HepG2 (cell line): ENCODE data around the gene NR1I2. TPM values are rescaled to one million over a fixed set of nuclear protein-coding genes. Genes with fewer than 3 reads are reported as not detected.
A peak's percentile ranks its signal among the peaks of the same experiment; 100 is the strongest.

Experiments used
- DNMT3B ChIP-seq: conservative IDR thresholded peaks from 2 replicates; pipeline ENCODE4 v1.6.1; 2016; ENCODE audit warnings: missing biosample characterization, control low read depth
- FOXJ3 ChIP-seq: sonication (generic); formaldehyde crosslinking; IDR thresholded peaks from 2 replicates; pipeline ENCODE4 v1.4.0; 2020; ENCODE audit warnings: missing genetic modification reagents, mild to moderate bottlenecking, borderline replicate concordance
- HINFP ChIP-seq: sonication (generic); formaldehyde crosslinking; IDR thresholded peaks from 2 replicates; pipeline ENCODE4 v1.4.0; 2020; ENCODE audit warnings: low read depth, mild to moderate bottlenecking, missing genetic modification reagents
- NKX3-1 ChIP-seq: sonication (generic); formaldehyde crosslinking; IDR thresholded peaks from 2 replicates; pipeline ENCODE4 v1.5.0; 2020; ENCODE audit warnings: missing genetic modification reagents
- RBAK ChIP-seq: sonication (generic); formaldehyde crosslinking; IDR thresholded peaks from 2 replicates; pipeline ENCODE4 v1.5.1; 2020; ENCODE audit warnings: mild to moderate bottlenecking, missing genetic modification reagents
- SOX6 ChIP-seq, 2 experiments: fragments of 450-650 bp in 1 of 2; sonication (generic) in 1 of 2; formaldehyde crosslinking in 1 of 2; IDR thresholded peaks; 2 replicates each; pipeline versions ENCODE4 v1.4.0 to v1.6.1; 2017 to 2020; ENCODE audit warnings: antibody characterized with exemption in 1 of 2, mild to moderate bottlenecking in 1 of 2, missing genetic modification reagents in 1 of 2
- TERF1 ChIP-seq: sonication (generic); formaldehyde crosslinking; IDR thresholded peaks from 2 replicates; pipeline ENCODE4 v1.8.0; 2022; ENCODE audit warnings: mild to moderate bottlenecking, missing genetic modification reagents, moderate library complexity
- TRIM24 ChIP-seq: sonication (generic); formaldehyde crosslinking; IDR thresholded peaks from 2 replicates; pipeline ENCODE4 v1.8.0; 2022; ENCODE audit warnings: mild to moderate bottlenecking, missing genetic modification reagents
- ZNF124 ChIP-seq: sonication (generic); formaldehyde crosslinking; IDR thresholded peaks from 2 replicates; pipeline ENCODE4 v1.4.0; 2020; ENCODE audit warnings: missing genetic modification reagents
- ZNF24 ChIP-seq: fragments of 450-650 bp; IDR thresholded peaks from 2 replicates; pipeline ENCODE4 v1.6.1; 2017; ENCODE audit warnings: antibody characterized with exemption, mild to moderate bottlenecking
- ZNF329 ChIP-seq: sonication (generic); formaldehyde crosslinking; IDR thresholded peaks from 2 replicates; pipeline ENCODE4 v1.9.0; 2021; ENCODE audit warnings: low read depth, mild to moderate bottlenecking, missing genetic modification reagents
- ZNF34 ChIP-seq: sonication (generic); formaldehyde crosslinking; IDR thresholded peaks from 2 replicates; pipeline ENCODE4 v1.4.0; 2020; ENCODE audit warnings: mild to moderate bottlenecking, missing genetic modification reagents, borderline replicate concordance
- ZNF547 ChIP-seq: sonication (generic); formaldehyde crosslinking; IDR thresholded peaks from 2 replicates; pipeline ENCODE4 v1.5.1; 2020; ENCODE audit warnings: mild to moderate bottlenecking, missing genetic modification reagents
- ZNF549 ChIP-seq: sonication (generic); formaldehyde crosslinking; IDR thresholded peaks from 2 replicates; pipeline ENCODE4 v1.5.0; 2020; ENCODE audit warnings: missing genetic modification reagents
- ZNF713 ChIP-seq: sonication (generic); formaldehyde crosslinking; IDR thresholded peaks from 2 replicates; pipeline ENCODE4 v1.4.0; 2020; ENCODE audit warnings: mild to moderate bottlenecking, missing genetic modification reagents
- ZNF761 ChIP-seq: sonication (generic); formaldehyde crosslinking; conservative IDR thresholded peaks from 2 replicates; pipeline ENCODE4 v1.4.0; 2020; ENCODE audit warnings: mild to moderate bottlenecking, missing genetic modification reagents
- ZNF772 ChIP-seq: sonication (generic); formaldehyde crosslinking; IDR thresholded peaks from 2 replicates; pipeline ENCODE4 v1.5.0; 2020; ENCODE audit warnings: mild to moderate bottlenecking, missing genetic modification reagents
- polyA plus RNA-seq, 8 experiments: library from polyadenylated mRNA; depleted of rRNA in 3 of 8; stranded (reverse) in 7 of 8; unstranded in 1 of 8; fragments of >200 nt; fragmentation: Illumina TruSeq in 4 of 8; extraction: Trizol in 4 of 8; gene quantifications; 2 replicates each; pipeline versions ENCODE4 v1.2.1 to v1.2.3, GENCODE V29; 2011 to 2016; ENCODE audit warnings: low read depth in 4 of 8, missing spikeins in 1 of 8, mixed read lengths in 1 of 8; ENCODE audit not compliant: insufficient read depth in 1 of 8
- total RNA-seq, 5 experiments: library from RNA; depleted of rRNA; stranded (reverse); fragments of >200 nt; fragmentation: Illumina TruSeq; extraction: Trizol; gene quantifications; 2 replicates each; pipeline ENCODE4 v1.2.3, GENCODE V29; 2016; ENCODE audit warnings: low read depth in 1 of 5
- TF ChIP-seq, protein P1 (sequence below): sonication (generic); formaldehyde crosslinking; IDR thresholded peaks from 2 replicates; pipeline ENCODE4 v1.9.0; 2021; ENCODE audit warnings: missing genetic modification reagents, borderline replicate concordance
- TF ChIP-seq, protein P2 (sequence below): IDR thresholded peaks from 2 replicates; pipeline ENCODE4 v1.6.1; 2016; ENCODE audit warnings: low read depth, borderline replicate concordance
- TF ChIP-seq, protein P3 (sequence below): sonication (generic); formaldehyde crosslinking; IDR thresholded peaks from 2 replicates; pipeline ENCODE4 v1.8.0; 2022; ENCODE audit warnings: missing genetic modification reagents, mild to moderate bottlenecking, moderate library complexity, borderline replicate concordance

Gene NR1I2
- total and polyA plus RNA-seq, 2 of the 13 experiments (the other 11 are each of a cell fraction or from before 2014, with no cell fraction given), result 8.8 to 13.4 TPM

DNA sequence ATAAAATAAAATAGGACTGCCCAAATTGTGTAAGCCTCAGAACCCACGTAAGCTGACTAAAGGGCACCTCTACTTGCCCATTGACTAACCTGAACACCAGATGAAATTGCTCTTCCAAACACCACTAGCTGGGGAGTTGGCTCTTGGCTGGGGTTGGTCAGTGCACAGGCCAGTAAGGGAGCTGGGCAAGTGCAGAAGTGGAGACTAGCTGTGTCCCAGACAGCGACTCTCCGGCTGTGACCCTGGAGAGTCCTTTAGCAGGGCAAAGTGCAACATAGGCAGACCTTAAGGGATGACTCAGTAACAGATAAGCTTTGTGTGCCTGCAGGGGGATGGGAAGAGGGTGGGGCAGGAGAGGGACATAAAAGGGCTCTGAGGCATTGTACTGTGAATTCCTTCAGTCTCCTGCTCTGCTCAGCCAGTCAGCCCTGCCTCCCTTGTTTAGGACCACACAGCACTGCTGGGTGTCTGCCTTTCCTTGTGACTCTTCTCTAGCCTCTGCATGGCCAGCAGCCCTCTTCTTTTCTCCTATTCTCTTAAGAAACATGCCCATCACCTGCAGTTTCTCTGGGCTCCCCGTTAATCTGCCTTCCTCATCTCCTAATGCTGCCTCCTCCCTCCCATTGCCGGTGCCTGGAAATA, 13.2 kb downstream of the NR1I2 start (continued):
- TF ChIP-seq SOX6 (IDR thresholded peaks at IDR 0.05) (no peak), SOX6 (CRISPR knock-in tag; IDR thresholded peaks at IDR 0.05) (peak; percentile 98), TRIM24 (CRISPR knock-in tag) (no peak), ZNF124 (no peak), ZNF772 (no peak), ZNF34 (CRISPR knock-in tag) (no peak), HINFP (0 out of 2 replicates have a peak, but pooled peaks have one; percentile 50), ZNF329 (no peak), TERF1 (no peak), ZNF549 (no peak), ZNF761 (CRISPR knock-in tag) (no peak), DNMT3B (CRISPR knock-in tag) (0 out of 2 replicates have a peak, but pooled peaks have one; percentile 11), ZNF713 (no peak), NKX3-1 (CRISPR knock-in tag) (0 out of 2 replicates have a peak, but pooled peaks have one; percentile 48), FOXJ3 (CRISPR knock-in tag) (peak; percentile 62; the same call in 1 of the 2 replicates), ZNF24 (no peak), ZNF547 (CRISPR knock-in tag) (no peak), RBAK (CRISPR knock-in tag) (no peak)
- TF ChIP-seq, protein P1, sequence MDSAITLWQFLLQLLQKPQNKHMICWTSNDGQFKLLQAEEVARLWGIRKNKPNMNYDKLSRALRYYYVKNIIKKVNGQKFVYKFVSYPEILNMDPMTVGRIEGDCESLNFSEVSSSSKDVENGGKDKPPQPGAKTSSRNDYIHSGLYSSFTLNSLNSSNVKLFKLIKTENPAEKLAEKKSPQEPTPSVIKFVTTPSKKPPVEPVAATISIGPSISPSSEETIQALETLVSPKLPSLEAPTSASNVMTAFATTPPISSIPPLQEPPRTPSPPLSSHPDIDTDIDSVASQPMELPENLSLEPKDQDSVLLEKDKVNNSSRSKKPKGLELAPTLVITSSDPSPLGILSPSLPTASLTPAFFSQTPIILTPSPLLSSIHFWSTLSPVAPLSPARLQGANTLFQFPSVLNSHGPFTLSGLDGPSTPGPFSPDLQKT (CRISPR knock-in tag), result no peak
- TF ChIP-seq, protein P2, sequence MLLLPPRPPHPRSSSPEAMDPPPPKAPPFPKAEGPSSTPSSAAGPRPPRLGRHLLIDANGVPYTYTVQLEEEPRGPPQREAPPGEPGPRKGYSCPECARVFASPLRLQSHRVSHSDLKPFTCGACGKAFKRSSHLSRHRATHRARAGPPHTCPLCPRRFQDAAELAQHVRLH (CRISPR knock-in tag), result peak; percentile 62; the same call in 1 of the 2 replicates
- TF ChIP-seq, protein P3, sequence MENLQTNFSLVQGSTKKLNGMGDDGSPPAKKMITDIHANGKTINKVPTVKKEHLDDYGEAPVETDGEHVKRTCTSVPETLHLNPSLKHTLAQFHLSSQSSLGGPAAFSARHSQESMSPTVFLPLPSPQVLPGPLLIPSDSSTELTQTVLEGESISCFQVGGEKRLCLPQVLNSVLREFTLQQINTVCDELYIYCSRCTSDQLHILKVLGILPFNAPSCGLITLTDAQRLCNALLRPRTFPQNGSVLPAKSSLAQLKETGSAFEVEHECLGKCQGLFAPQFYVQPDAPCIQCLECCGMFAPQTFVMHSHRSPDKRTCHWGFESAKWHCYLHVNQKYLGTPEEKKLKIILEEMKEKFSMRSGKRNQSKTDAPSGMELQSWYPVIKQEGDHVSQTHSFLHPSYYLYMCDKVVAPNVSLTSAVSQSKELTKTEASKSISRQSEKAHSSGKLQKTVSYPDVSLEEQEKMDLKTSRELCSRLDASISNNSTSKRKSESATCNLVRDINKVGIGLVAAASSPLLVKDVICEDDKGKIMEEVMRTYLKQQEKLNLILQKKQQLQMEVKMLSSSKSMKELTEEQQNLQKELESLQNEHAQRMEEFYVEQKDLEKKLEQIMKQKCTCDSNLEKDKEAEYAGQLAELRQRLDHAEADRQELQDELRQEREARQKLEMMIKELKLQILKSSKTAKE, result peak; percentile 81; the same call in 1 of the 2 replicates
